CD14-positive monocyte (primary cell): Measurements from ENCODE around the gene HTR6. TPM values are rescaled to one million over a fixed set of nuclear protein-coding genes. Genes with fewer than 3 reads are reported as not detected.

Experiments used
- DNase-seq, 3 donors: peaks; one replicate each; pipeline ENCODE4 v3.0.0-alpha.2; 2011 to 2022
- H2AFZ ChIP-seq: 2 replicates; pipeline ENCODE4 v1.6.0; 2012; ENCODE audit warnings: mild to moderate bottlenecking, low read depth, low read length, inconsistent platforms; ENCODE audit not compliant: insufficient read depth, poor library complexity, severe bottlenecking
- H3K27ac ChIP-seq, 2 donors: 1 replicate in 1 of 2; 2 replicates in 1 of 2; pipeline ENCODE4 v1.5.1; 2012 to 2013; ENCODE audit warnings: low read length in 2 of 2, control low read depth in 1 of 2, inconsistent platforms in 1 of 2, low read depth in 1 of 2, mild to moderate bottlenecking in 1 of 2
- H3K27me3 ChIP-seq, 2 donors: one replicate each; pipeline versions ENCODE4 v1.6.0 to v1.6.1; 2011 to 2013; ENCODE audit warnings: low read length in 2 of 2; ENCODE audit not compliant: control insufficient read depth in 2 of 2, insufficient read depth in 2 of 2
- H3K36me3 ChIP-seq, 2 donors: replicated peaks in 1 of 2; 1 replicate in 1 of 2; 2 replicates in 1 of 2; pipeline versions ENCODE4 v1.5.1 to v1.6.1; 2012 to 2013; ENCODE audit warnings: low read length in 2 of 2, control low read depth in 1 of 2, inconsistent platforms in 1 of 2, mild to moderate bottlenecking in 1 of 2; ENCODE audit not compliant: insufficient read depth in 2 of 2, control insufficient read depth in 1 of 2
- H3K4me1 ChIP-seq, 2 donors: 1 replicate in 1 of 2; 2 replicates in 1 of 2; pipeline versions ENCODE4 v1.5.1 to v1.6.1; 2012 to 2013; ENCODE audit warnings: low read length in 2 of 2, control low read depth in 1 of 2, inconsistent platforms in 1 of 2, mild to moderate bottlenecking in 1 of 2, moderate library complexity in 1 of 2; ENCODE audit not compliant: insufficient read depth in 2 of 2, control insufficient read depth in 1 of 2
- H3K4me2 ChIP-seq: replicated peaks from 2 replicates; pipeline ENCODE3; 2012; ENCODE audit warnings: low read length, moderate library complexity, mild to moderate bottlenecking; ENCODE audit not compliant: poor library complexity, severe bottlenecking; ENCODE audit errors: extremely low read depth
- H3K4me3 ChIP-seq, 3 experiments: fragments of 200-600 bp in 1 of 3; sonication (generic) in 1 of 3; replicated peaks in 1 of 3; 1 replicate in 2 of 3; 2 replicates in 1 of 3; pipeline ENCODE4 v1.5.1; 2011 to 2013; ENCODE audit warnings: low read length in 3 of 3, mild to moderate bottlenecking in 3 of 3, control low read depth in 2 of 3, low read depth in 2 of 3, inconsistent platforms in 1 of 3, moderate library complexity in 1 of 3
- H3K79me2 ChIP-seq: 2 replicates; pipeline ENCODE4 v1.6.0; 2012; ENCODE audit warnings: mild to moderate bottlenecking, control low read depth, inconsistent platforms, low read length, moderate library complexity; ENCODE audit not compliant: insufficient read depth
- H3K9ac ChIP-seq: 2 replicates; pipeline ENCODE4 v1.6.0; 2017; ENCODE audit warnings: low read length, mild to moderate bottlenecking; ENCODE audit not compliant: insufficient read depth, poor library complexity, severe bottlenecking
- H3K9me3 ChIP-seq, 2 donors: replicated peaks in 1 of 2; 1 replicate in 1 of 2; 2 replicates in 1 of 2; pipeline versions ENCODE4 v1.5.1 to v1.6.1; 2012 to 2013; ENCODE audit warnings: low read length in 2 of 2, control low read depth in 1 of 2; ENCODE audit not compliant: control insufficient read depth in 1 of 2, insufficient read depth in 1 of 2
- H4K20me1 ChIP-seq: 2 replicates; pipeline ENCODE4 v1.6.0; 2012; ENCODE audit warnings: mild to moderate bottlenecking, low read length, control low read depth, moderate library complexity; ENCODE audit not compliant: insufficient read depth
- H3K27ac Mint-ChIP-seq, 7 donors: one replicate each; pipeline ENCODE4 v1.8.0; 2020; ENCODE audit warnings: mild to moderate bottlenecking in 7 of 7, mixed read lengths in 7 of 7, moderate library complexity in 6 of 7, inconsistent platforms in 2 of 7
- H3K27me3 Mint-ChIP-seq, 3 donors: one replicate each; pipeline ENCODE4 v1.8.0; 2021 to 2022; ENCODE audit warnings: low read depth in 3 of 3, mild to moderate bottlenecking in 3 of 3, mixed read lengths in 3 of 3, moderate library complexity in 3 of 3, inconsistent platforms in 1 of 3
- H3K36me3 Mint-ChIP-seq, 2 donors: one replicate each; pipeline ENCODE4 v1.8.0; 2020; ENCODE audit warnings: mixed read lengths in 2 of 2, inconsistent platforms in 1 of 2, mild to moderate bottlenecking in 1 of 2
- H3K4me1 Mint-ChIP-seq: one replicate; pipeline ENCODE4 v1.8.0; 2020; ENCODE audit warnings: mild to moderate bottlenecking, mixed read lengths
- H3K4me3 Mint-ChIP-seq, 2 donors: one replicate each; pipeline ENCODE4 v1.8.0; 2020; ENCODE audit warnings: mild to moderate bottlenecking in 2 of 2, mixed read lengths in 2 of 2, moderate library complexity in 1 of 2
- H3K9me3 Mint-ChIP-seq, 7 donors: one replicate each; pipeline ENCODE4 v1.8.0; 2020 to 2022; ENCODE audit warnings: mixed read lengths in 7 of 7, mild to moderate bottlenecking in 6 of 7, moderate library complexity in 6 of 7, inconsistent platforms in 2 of 7
- WGBS: methylation state at CpG from one replicate; pipeline ENCODE4 v1.1.5; 2013; ENCODE audit warnings: missing lambda C conversion rate; ENCODE audit not compliant: insufficient coverage; 5-methylcytosine and 5-hydroxymethylcytosine counted together
- intact Hi-C, 2 donors: fragments of 100-400 bp; cut with micrococcal nuclease; formaldehyde crosslinking; loops; one replicate each; pipeline versions ENCODE4 v1.15.0 to v1.15.1; 2023
- polyA plus RNA-seq, 3 donors: library from polyadenylated mRNA; depleted of rRNA in 1 of 3; unstranded in 2 of 3; stranded (reverse) in 1 of 3; fragments of 300-500 nt in 2 of 3; fragments of >200 nt in 1 of 3; fragmentation: Illumina TruSeq in 2 of 3; gene quantifications; 1 replicate in 2 of 3; 2 replicates in 1 of 3; pipeline ENCODE4 v1.2.3, GENCODE V29; 2012 to 2021
- TF ChIP-seq, protein P1 (sequence below): fragments of 200-600 bp; IDR thresholded peaks from one replicate; pipeline ENCODE4 v1.8.0; 2022; ENCODE audit warnings: antibody characterized with exemption, mild to moderate bottlenecking

The HTR6 gene
- polyA plus RNA-seq, 3 donors: not detected

DNA sequence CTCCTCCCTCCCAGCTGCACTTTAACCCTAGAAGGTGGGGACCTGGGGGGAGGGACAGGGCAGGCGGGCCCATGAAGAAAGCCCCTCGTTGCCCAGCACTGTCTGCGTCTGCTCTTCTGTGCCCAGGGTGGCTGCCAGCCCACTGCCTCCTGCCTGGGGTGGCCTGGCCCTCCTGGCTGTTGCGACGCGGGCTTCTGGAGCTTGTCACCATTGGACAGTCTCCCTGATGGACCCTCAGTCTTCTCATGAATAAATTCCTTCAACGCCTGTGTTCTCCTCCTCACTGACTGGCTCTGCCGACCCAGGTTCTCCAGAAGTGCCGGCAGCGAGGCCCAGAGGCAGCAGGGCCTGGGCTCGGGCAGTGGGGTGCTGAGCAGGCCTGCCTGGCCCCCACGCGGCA is 6.5 kb upstream of the HTR6 start:
- Histone ChIP-seq H3K79me2 (no peaks in the 10 kb centered on the region), H3K27ac (no peak overlapping the region), H3K4me3 (no peak overlapping the region), H3K4me2 (no peak overlapping the region), H3K27me3 (peaks cover 4 to 18% of the 10 kb centered on the region in 2 donors), H4K20me1 (no peaks in the 10 kb centered on the region), H3K4me1 (no peaks in the 10 kb centered on the region), H3K9ac (no peak overlapping the region), H2AFZ (no peak overlapping the region), H3K9me3 (no peaks in the 10 kb centered on the region), H3K36me3 (no peaks in the 10 kb centered on the region)
- Mint-ChIP-seq H3K4me3 (no peak overlapping the region), H3K9me3 (peaks cover 0 to 4% (median 0%) of the 10 kb centered on the region in 7 donors), H3K36me3 (peaks cover 0 to under 1% of the 10 kb centered on the region in 2 donors), H3K4me1 (peaks cover 9% of the 10 kb centered on the region), H3K27ac (no peak overlapping the region), H3K27me3 (peaks cover 15 to 36% (median 24%) of the 10 kb centered on the region in 3 donors)
- 97% methylated on average over 13 of the region's 13 CpGs for WGBS
- no peak for DNase-seq
- intact Hi-C loops: loop anchor here in 1 of 2 donors (10.0 kb wide), 1 partner anchor 313 kb away; no protein-coding TSS in a partner anchor
- TF ChIP-seq, protein P1, sequence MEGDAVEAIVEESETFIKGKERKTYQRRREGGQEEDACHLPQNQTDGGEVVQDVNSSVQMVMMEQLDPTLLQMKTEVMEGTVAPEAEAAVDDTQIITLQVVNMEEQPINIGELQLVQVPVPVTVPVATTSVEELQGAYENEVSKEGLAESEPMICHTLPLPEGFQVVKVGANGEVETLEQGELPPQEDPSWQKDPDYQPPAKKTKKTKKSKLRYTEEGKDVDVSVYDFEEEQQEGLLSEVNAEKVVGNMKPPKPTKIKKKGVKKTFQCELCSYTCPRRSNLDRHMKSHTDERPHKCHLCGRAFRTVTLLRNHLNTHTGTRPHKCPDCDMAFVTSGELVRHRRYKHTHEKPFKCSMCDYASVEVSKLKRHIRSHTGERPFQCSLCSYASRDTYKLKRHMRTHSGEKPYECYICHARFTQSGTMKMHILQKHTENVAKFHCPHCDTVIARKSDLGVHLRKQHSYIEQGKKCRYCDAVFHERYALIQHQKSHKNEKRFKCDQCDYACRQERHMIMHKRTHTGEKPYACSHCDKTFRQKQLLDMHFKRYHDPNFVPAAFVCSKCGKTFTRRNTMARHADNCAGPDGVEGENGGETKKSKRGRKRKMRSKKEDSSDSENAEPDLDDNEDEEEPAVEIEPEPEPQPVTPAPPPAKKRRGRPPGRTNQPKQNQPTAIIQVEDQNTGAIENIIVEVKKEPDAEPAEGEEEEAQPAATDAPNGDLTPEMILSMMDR: no peak

DNA sequence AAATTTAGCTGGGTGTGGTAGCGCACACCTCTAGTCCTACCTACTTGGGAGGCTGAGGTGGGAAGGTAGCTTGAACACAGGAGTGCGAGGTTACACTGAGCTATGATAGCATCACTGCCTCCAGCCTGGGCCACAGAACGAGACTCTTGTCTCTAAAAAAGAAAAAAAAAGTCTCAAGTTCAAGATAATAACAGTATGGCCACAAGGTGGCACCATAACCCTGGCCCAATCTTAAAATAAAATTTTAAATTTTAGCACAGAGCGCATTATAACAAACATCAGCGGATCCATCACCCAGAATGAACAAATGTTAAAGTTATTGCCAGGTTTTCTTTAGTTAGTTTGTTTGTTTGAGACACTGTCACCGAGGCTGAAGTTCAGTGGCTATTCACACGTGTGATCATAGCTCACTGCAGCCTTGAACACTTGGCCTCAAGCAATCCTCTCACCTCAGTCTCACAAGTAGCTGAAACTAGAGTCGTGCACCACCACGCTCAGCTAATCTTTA is 2.9 kb upstream of the HTR6 start:
- peaks cover 40 to 68% (median 49%) of the 10 kb centered on the region in 3 donors for H3K27me3 Mint-ChIP-seq
- H3K9ac ChIP-seq: no peak overlapping the region
- H3K36me3 Mint-ChIP-seq: peaks cover 0 to 1% of the 10 kb centered on the region in 2 donors
- H3K79me2 ChIP-seq: no peaks in the 10 kb centered on the region
- H3K36me3 ChIP-seq: no peaks in the 10 kb centered on the region
- H3K9me3 ChIP-seq: peaks cover 0 to 6% of the 10 kb centered on the region in 2 donors
- H3K4me3 Mint-ChIP-seq: peak overlapping the region in 1 of 2 donors; percentile 7
- H3K4me1 ChIP-seq: no peaks in the 10 kb centered on the region
- TF ChIP-seq, protein P1: peak; percentile 73
- no peak overlapping the region for H3K27ac Mint-ChIP-seq
- peaks cover 0 to 23% (median 2%) of the 10 kb centered on the region in 7 donors for H3K9me3 Mint-ChIP-seq
- peaks cover 19 to 46% of the 10 kb centered on the region in 2 donors for H3K27me3 ChIP-seq
- DNase-seq: peak in 1 of 3 donors; percentile 10
- no peaks in the 10 kb centered on the region for H4K20me1 ChIP-seq
- H3K27ac ChIP-seq: no peak overlapping the region
- peaks cover 6% of the 10 kb centered on the region for H3K4me1 Mint-ChIP-seq
- no peak overlapping the region for H3K4me3 ChIP-seq
- WGBS: no CpG with 5 or more reads among the region's 9 CpGs
- intact Hi-C loops: no loop called here
- no peak overlapping the region for H2AFZ ChIP-seq
- no peak overlapping the region for H3K4me2 ChIP-seq
